Fibroblast of the conjunctiva (primary cell): Measurements from ENCODE around the gene PDF.

Source experiments
- DNase-seq: peaks from one replicate; pipeline ENCODE4 v3.0.0-alpha.2; 2010; ENCODE audit warnings: low read depth

PDF gene

GRCh38 chr16:69339289-69340094 lies 9.1 kb upstream of the PDF start, which contains the start of the genes COG8 and NIP7:
TSS of gene COG8 (minus strand) at chr16:69339564. CDS start at chr16:69339552, 12 bp downstream.
TSS of gene NIP7 (plus strand) at chr16:69339772. CDS start at chr16:69339830, 58 bp downstream.
- peak; percentile 97 for DNase-seq

- DNase-seq = no peak
These were observed 8.3 kb upstream of the PDF start for GRCh38 chr16:69338557-69339288.

GRCh38 chr16:69334696-69335095 lies 4.3 kb upstream of the PDF start:
- no peak for DNase-seq

- DNase-seq = no peak
These were observed 761 bp downstream of the PDF start for GRCh38 chr16:69329369-69330285.

- no peak for DNase-seq
These were observed 1.5 kb downstream of the PDF start for GRCh38 chr16:69328854-69329316.

GRCh38 chr16:69327585-69328310 lies 2.6 kb downstream of the PDF start:
- no peak for DNase-seq

GRCh38 chr16:69326172-69326873 lies 4.1 kb downstream of the PDF start:
- DNase-seq = no peak

- DNase-seq = no peak
These were observed 4.6 kb downstream of the PDF start for GRCh38 chr16:69325784-69326171.

GRCh38 chr16:69324585-69325253 lies 5.7 kb downstream of the PDF start:
- no peak for DNase-seq

- no peak for DNase-seq
These were observed 6.3 kb downstream of the PDF start for GRCh38 chr16:69324013-69324531.

- no peak for DNase-seq
These were observed 7.0 kb downstream of the PDF start for GRCh38 chr16:69323415-69323814.

GRCh38 chr16:69322343-69322742 lies 8.0 kb downstream of the PDF start:
- no peak for DNase-seq

- no peak for DNase-seq
These were observed 9.3 kb downstream of the PDF start for GRCh38 chr16:69321080-69321479.

- no peak for DNase-seq
These were observed 9.7 kb downstream of the PDF start for GRCh38 chr16:69320740-69321073.

- DNase-seq = no peak
These were observed 10.3 kb downstream of the PDF start for GRCh38 chr16:69319826-69320739.

- DNase-seq = no peak
These were observed 11.0 kb downstream of the PDF start for GRCh38 chr16:69319381-69319780.

GRCh38 chr16:69318911-69319289 lies 11.5 kb downstream of the PDF start:
- no peak for DNase-seq

- no peak for DNase-seq
These were observed 12.0 kb downstream of the PDF start for GRCh38 chr16:69318177-69318910.
